Brain microvascular endothelial cell (primary cell): ENCODE data around the gene ASPA.

Experiments
- DNase-seq: peaks from one replicate; pipeline ENCODE4 v3.0.0-alpha.2; 2020
- H3K27ac ChIP-seq: fragments of 250-450 bp; sonication (Bioruptor Pico); 2 replicates; pipeline ENCODE4 v1.5.1; 2020; ENCODE audit warnings: mild to moderate bottlenecking, moderate library complexity
- H3K27me3 ChIP-seq: fragments of 250-450 bp; sonication (Bioruptor Pico); replicated peaks from 2 replicates; pipeline ENCODE4 v1.5.1; 2020; ENCODE audit warnings: mild to moderate bottlenecking
- H3K36me3 ChIP-seq: fragments of 250-450 bp; sonication (Bioruptor Pico); replicated peaks from 2 replicates; pipeline ENCODE4 v1.5.1; 2020; ENCODE audit warnings: mild to moderate bottlenecking
- H3K4me3 ChIP-seq: 2 replicates; pipeline ENCODE4 v1.5.1; 2011; ENCODE audit warnings: low read depth, mild to moderate bottlenecking, control low read depth, low read length, moderate library complexity
- CTCF ChIP-seq: IDR thresholded peaks from 2 replicates; pipeline ENCODE4 v1.5.1; 2011; ENCODE audit warnings: low read depth, mild to moderate bottlenecking, moderate library complexity, low read length, control low read depth, inconsistent platforms; ENCODE audit errors: missing control alignments
- in situ Hi-C: cut with HindIII; loops from 2 replicates; pipeline ENCODE4 v1.10.0; 2017; ENCODE audit warnings: low sequenced_read_pairs, low pct_ligation_motif_present

The ASPA gene

GRCh38 chr17:3502466-3502865 is 26.7 kb downstream of the ASPA start:
- Histone ChIP-seq H3K36me3 (no peaks in the 10 kb centered on the region), H3K4me3 (no peak overlapping the region), H3K27me3 (no peaks in the 10 kb centered on the region), H3K27ac (no peak overlapping the region)
- no peak for TF ChIP-seq CTCF
- DNase-seq, result no peak
- in situ Hi-C loops, result no loop called here

- Histone ChIP-seq H3K4me3 (no peak overlapping the region), H3K36me3 (no peaks in the 10 kb centered on the region), H3K27ac (no peak overlapping the region), H3K27me3 (no peaks in the 10 kb centered on the region)
- TF ChIP-seq CTCF, result no peak
- no peak for DNase-seq
- in situ Hi-C loops, result no loop called here
Measured at GRCh38 chr17:3503285-3503684, 27.5 kb downstream of the ASPA start.

GRCh38 chr17:3505008-3505407 is 29.2 kb downstream of the ASPA start:
- H3K27ac ChIP-seq, result no peak overlapping the region
- H3K4me3 ChIP-seq, result no peak overlapping the region
- H3K27me3 ChIP-seq, result no peaks in the 10 kb centered on the region
- in situ Hi-C loops, result no loop called here
- no peak for TF ChIP-seq CTCF
- no peaks in the 10 kb centered on the region for H3K36me3 ChIP-seq
- no peak for DNase-seq

GRCh38 chr17:3506054-3506453 is 30.3 kb downstream of the ASPA start:
- no peak overlapping the region for H3K27ac ChIP-seq
- DNase-seq, result no peak
- H3K4me3 ChIP-seq, result no peak overlapping the region
- in situ Hi-C loops, result no loop called here
- H3K36me3 ChIP-seq, result no peaks in the 10 kb centered on the region
- no peaks in the 10 kb centered on the region for H3K27me3 ChIP-seq
- TF ChIP-seq CTCF, result no peak

GRCh38 chr17:3507071-3507470 is 31.3 kb downstream of the ASPA start:
- H3K36me3 ChIP-seq, result no peaks in the 10 kb centered on the region
- H3K4me3 ChIP-seq, result no peak overlapping the region
- TF ChIP-seq CTCF, result no peak
- H3K27ac ChIP-seq, result no peak overlapping the region
- in situ Hi-C loops, result no loop called here
- no peaks in the 10 kb centered on the region for H3K27me3 ChIP-seq
- DNase-seq, result no peak

GRCh38 chr17:3507869-3508268 is 32.1 kb downstream of the ASPA start:
- in situ Hi-C loops, result no loop called here
- no peak for TF ChIP-seq CTCF

More at GRCh38 chr17:3507869-3508268, 32.1 kb downstream of the ASPA start:
- no peaks in the 10 kb centered on the region for H3K36me3 ChIP-seq
- no peak overlapping the region for H3K4me3 ChIP-seq
- H3K27ac ChIP-seq, result no peak overlapping the region
- DNase-seq, result no peak
- no peaks in the 10 kb centered on the region for H3K27me3 ChIP-seq
